Activated T-cell treated with anti-CD3 and anti-CD28 coated beads, Interleukin-2, amount 50 U/mL, for 72 hours (primary cell): ENCODE measurements around the gene SF3B4. TPM values are rescaled to one million over a fixed set of nuclear protein-coding genes. Genes with fewer than 3 reads are reported as not detected.

Source experiments
- ATAC-seq, 2 donors: fragments of 150-1000 bp; cut with Tn5 transposase; replicated peaks in 1 of 2; 2 replicates each; pipeline ENCODE4 v1.10.0; 2021; ENCODE audit warnings: moderate library complexity in 2 of 2, mild to moderate bottlenecking in 1 of 2
- DNase-seq, 2 donors: peaks; one replicate each; pipeline ENCODE4 v3.0.0; 2021 to 2022; ENCODE audit warnings: mixed read lengths in 1 of 2
- H3K27ac Mint-ChIP-seq: one replicate; pipeline ENCODE4 v1.8.0; 2022; ENCODE audit warnings: mild to moderate bottlenecking, moderate library complexity, mixed read lengths
- H3K27me3 Mint-ChIP-seq: one replicate; pipeline ENCODE4 v1.8.0; 2022; ENCODE audit warnings: low read depth, mixed read lengths
- H3K36me3 Mint-ChIP-seq, 2 donors: one replicate each; pipeline ENCODE4 v1.8.0; 2022; ENCODE audit warnings: mixed read lengths in 2 of 2, mild to moderate bottlenecking in 1 of 2; ENCODE audit not compliant: insufficient read depth in 2 of 2
- H3K4me1 Mint-ChIP-seq: one replicate; pipeline ENCODE4 v1.8.0; 2022; ENCODE audit warnings: low read depth, mixed read lengths
- H3K4me3 Mint-ChIP-seq, 2 donors: one replicate each; pipeline ENCODE4 v1.8.0; 2022; ENCODE audit warnings: mild to moderate bottlenecking in 2 of 2, mixed read lengths in 2 of 2, moderate library complexity in 2 of 2
- H3K9me3 Mint-ChIP-seq, 2 donors: one replicate each; pipeline ENCODE4 v1.8.0; 2022; ENCODE audit warnings: mixed read lengths in 2 of 2
- total RNA-seq, 2 donors: library from RNA; stranded (reverse); gene quantifications; one replicate each; pipeline ENCODE4 v1.2.3, GENCODE V29; 2022

Gene SF3B4
- total RNA-seq, 2 donors from 2014 or later = 59.7 to 74.4 TPM

- ATAC-seq = no peak
- peaks cover 21 to 30% of the 10 kb centered on the region in 2 donors for H3K36me3 Mint-ChIP-seq
- no peak for DNase-seq
- no peaks in the 10 kb centered on the region for H3K9me3 Mint-ChIP-seq
- H3K4me3 Mint-ChIP-seq = peak overlapping the region; percentile 98 to 99
- H3K27ac Mint-ChIP-seq = peak overlapping the region; percentile 92
- no peaks in the 10 kb centered on the region for H3K27me3 Mint-ChIP-seq
- peaks cover 49% of the 10 kb centered on the region for H3K4me1 Mint-ChIP-seq
Observed at GRCh38 chr1:149927056-149927562, 494 bp downstream of the SF3B4 start.

- H3K27me3 Mint-ChIP-seq = no peaks in the 10 kb centered on the region
- DNase-seq (no peak), ATAC-seq (no peak)
- peak overlapping the region; percentile 98 to 99 for H3K4me3 Mint-ChIP-seq
- peaks cover 21 to 32% of the 10 kb centered on the region in 2 donors for H3K36me3 Mint-ChIP-seq
- H3K9me3 Mint-ChIP-seq = no peaks in the 10 kb centered on the region
- no peak overlapping the region for H3K27ac Mint-ChIP-seq
- peaks cover 42% of the 10 kb centered on the region for H3K4me1 Mint-ChIP-seq
Observed at GRCh38 chr1:149926296-149926695, 1.3 kb downstream of the SF3B4 start.

GRCh38 chr1:149925751-149926150 is 1.9 kb downstream of the SF3B4 start:
- Mint-ChIP-seq H3K27me3 (no peaks in the 10 kb centered on the region), H3K9me3 (no peaks in the 10 kb centered on the region)
- no peak for ATAC-seq

GRCh38 chr1:149925345-149925744 is 2.3 kb downstream of the SF3B4 start:
- peak overlapping the region; percentile 98 to 99 for H3K4me3 Mint-ChIP-seq
- no peak for ATAC-seq
- peaks cover 32% of the 10 kb centered on the region for H3K4me1 Mint-ChIP-seq
- H3K27ac Mint-ChIP-seq = peak overlapping the region; percentile 8
- H3K27me3 Mint-ChIP-seq = no peaks in the 10 kb centered on the region
- no peaks in the 10 kb centered on the region for H3K9me3 Mint-ChIP-seq
- DNase-seq = no peak
- H3K36me3 Mint-ChIP-seq = peaks cover 21 to 32% of the 10 kb centered on the region in 2 donors

More at GRCh38 chr1:149925751-149926150, 1.9 kb downstream of the SF3B4 start:
- Mint-ChIP-seq H3K36me3 (peaks cover 21 to 32% of the 10 kb centered on the region in 2 donors), H3K4me1 (peaks cover 36% of the 10 kb centered on the region), H3K27ac (no peak overlapping the region), H3K4me3 (peak overlapping the region; percentile 98 to 99)
- no peak for DNase-seq

GRCh38 chr1:149923626-149924025 is 4.0 kb downstream of the SF3B4 start:
- Mint-ChIP-seq H3K9me3 (no peaks in the 10 kb centered on the region), H3K4me3 (no peak overlapping the region), H3K36me3 (peaks cover 21 to 32% of the 10 kb centered on the region in 2 donors), H3K4me1 (peaks cover 30% of the 10 kb centered on the region), H3K27me3 (no peaks in the 10 kb centered on the region), H3K27ac (peak overlapping the region; percentile 15)
- ATAC-seq (no peak), DNase-seq (no peak)

GRCh38 chr1:149917571-149918144 is 9.9 kb downstream of the SF3B4 start, which contains the start of gene SV2A:
Gene SV2A, minus strand, starts transcription at chr1:149917844. Its CDS starts 4,004 bp downstream, at chr1:149913840.
- H3K9me3 Mint-ChIP-seq = no peaks in the 10 kb centered on the region
- H3K4me1 Mint-ChIP-seq = peaks cover 28% of the 10 kb centered on the region
- peak; percentile 47 to 49 for DNase-seq
- ATAC-seq = peak; percentile 82 to 84
- peaks cover 2 to 3% of the 10 kb centered on the region in 2 donors for H3K36me3 Mint-ChIP-seq
- no peaks in the 10 kb centered on the region for H3K27me3 Mint-ChIP-seq
- peak within 1 kb of the TSS; percentile 67 to 89 for H3K4me3 Mint-ChIP-seq
- H3K27ac Mint-ChIP-seq = peak within 1 kb of the TSS; percentile 60

- Mint-ChIP-seq H3K4me3 (peak overlapping the region; percentile 67 to 89), H3K4me1 (peaks cover 28% of the 10 kb centered on the region), H3K27me3 (no peaks in the 10 kb centered on the region), H3K9me3 (no peaks in the 10 kb centered on the region), H3K36me3 (peaks cover 0 to 2% of the 10 kb centered on the region in 2 donors), H3K27ac (no peak overlapping the region)
- ATAC-seq = peak; percentile 4 to 8
- DNase-seq = no peak
Observed at GRCh38 chr1:149916898-149917252, 10.7 kb downstream of the SF3B4 start.

GRCh38 chr1:149916193-149916897 is 11.3 kb downstream of the SF3B4 start:
- no peak overlapping the region for H3K27ac Mint-ChIP-seq
- H3K36me3 Mint-ChIP-seq = no peaks in the 10 kb centered on the region
- DNase-seq (no peak), ATAC-seq (peak; percentile 1 to 9)
- H3K9me3 Mint-ChIP-seq = no peaks in the 10 kb centered on the region
- H3K27me3 Mint-ChIP-seq = no peaks in the 10 kb centered on the region
- peak overlapping the region; percentile 67 to 89 for H3K4me3 Mint-ChIP-seq
- H3K4me1 Mint-ChIP-seq = peaks cover 28% of the 10 kb centered on the region

- no peak overlapping the region for H3K27ac Mint-ChIP-seq
- H3K36me3 Mint-ChIP-seq = no peaks in the 10 kb centered on the region
- no peaks in the 10 kb centered on the region for H3K9me3 Mint-ChIP-seq
- peak overlapping the region; percentile 67 to 89 for H3K4me3 Mint-ChIP-seq
- peaks cover 28% of the 10 kb centered on the region for H3K4me1 Mint-ChIP-seq
- DNase-seq (no peak), ATAC-seq (no peak)
- no peaks in the 10 kb centered on the region for H3K27me3 Mint-ChIP-seq
Observed at GRCh38 chr1:149915429-149916192, 12.0 kb downstream of the SF3B4 start.

- H3K4me3 Mint-ChIP-seq = no peak overlapping the region
- H3K9me3 Mint-ChIP-seq = no peaks in the 10 kb centered on the region
- ATAC-seq (no peak), DNase-seq (no peak)
- H3K36me3 Mint-ChIP-seq = no peaks in the 10 kb centered on the region
- no peak overlapping the region for H3K27ac Mint-ChIP-seq
- H3K4me1 Mint-ChIP-seq = peaks cover 28% of the 10 kb centered on the region
- no peaks in the 10 kb centered on the region for H3K27me3 Mint-ChIP-seq
Observed at GRCh38 chr1:149914545-149914944, 13.1 kb downstream of the SF3B4 start.

- H3K4me1 Mint-ChIP-seq = no peaks in the 10 kb centered on the region
- no peaks in the 10 kb centered on the region for H3K27me3 Mint-ChIP-seq
- no peak overlapping the region for H3K4me3 Mint-ChIP-seq
- no peak for DNase-seq
- no peak for ATAC-seq
- no peaks in the 10 kb centered on the region for H3K9me3 Mint-ChIP-seq
- peaks cover 0 to 4% of the 10 kb centered on the region in 2 donors for H3K36me3 Mint-ChIP-seq
- no peak overlapping the region for H3K27ac Mint-ChIP-seq
Observed at GRCh38 chr1:149906570-149907075, 21.0 kb downstream of the SF3B4 start.

GRCh38 chr1:149903836-149904491 is 23.6 kb downstream of the SF3B4 start:
- no peak for ATAC-seq
- H3K4me3 Mint-ChIP-seq = no peak overlapping the region
- H3K36me3 Mint-ChIP-seq = peaks cover 2 to 6% of the 10 kb centered on the region in 2 donors
- no peaks in the 10 kb centered on the region for H3K27me3 Mint-ChIP-seq
- peaks cover 0 to 2% of the 10 kb centered on the region in 2 donors for H3K9me3 Mint-ChIP-seq
- DNase-seq = no peak
- peaks cover 20% of the 10 kb centered on the region for H3K4me1 Mint-ChIP-seq
- no peak overlapping the region for H3K27ac Mint-ChIP-seq
